BJ (cell line): Measurements from ENCODE around the gene ITGAX. TPM values are rescaled to one million over a fixed set of nuclear protein-coding genes. Genes with fewer than 3 reads are reported as not detected.

Source experiments
- CTCF ChIA-PET: fragments of 350-600 bp; formaldehyde crosslinking; extraction: SDS; loops from one replicate; lab custom pipeline; 2021; ENCODE audit warnings: antibody characterized with exemption, inconsistent platforms; lab: Yijun Ruan, JAX
- POLR2A ChIA-PET: fragments of 300-600 bp; sonication (Branson Sonifier 250); formaldehyde crosslinking; extraction: SDS; loops from one replicate; lab custom pipeline; 2021; ENCODE audit warnings: antibody characterized with exemption; lab: Charles Lee
- DNase-seq: peaks from one replicate; pipeline ENCODE4 v3.0.0-alpha.2; 2011; ENCODE audit warnings: low read depth
- H3K27me3 ChIP-seq: 2 replicates; pipeline ENCODE4 v1.6.0; 2011; ENCODE audit warnings: low read length; ENCODE audit not compliant: control insufficient read depth, insufficient read depth
- H3K36me3 ChIP-seq: 2 replicates; pipeline ENCODE4 v1.5.1; 2011; ENCODE audit warnings: low read length; ENCODE audit not compliant: control insufficient read depth, insufficient read depth
- H3K4me3 ChIP-seq: 2 replicates; pipeline ENCODE4 v1.5.1; 2011; ENCODE audit warnings: low read depth, mild to moderate bottlenecking, control low read depth, low read length
- CTCF ChIP-seq: IDR thresholded peaks from 2 replicates; pipeline ENCODE4 v1.5.1; 2011; ENCODE audit warnings: low read depth, mild to moderate bottlenecking, control low read depth, inconsistent platforms, low read length, moderate library complexity; ENCODE audit not compliant: insufficient read depth
- polyA plus RNA-seq: library from polyadenylated mRNA; depleted of rRNA; stranded (reverse); fragments of >200 nt; gene quantifications from 2 replicates; pipeline ENCODE4 v1.2.3, GENCODE V29; 2011

Gene ITGAX
- polyA plus RNA-seq, 1 experiment = not detected

- ChIA-PET CTCF (no interaction called here), POLR2A (no interaction called here)
- no peak for TF ChIP-seq CTCF
- DNase-seq = no peak
- no peaks in the 10 kb centered on the region for H3K36me3 ChIP-seq
- H3K27me3 ChIP-seq = peaks cover 17% of the 10 kb centered on the region
- H3K4me3 ChIP-seq = no peak overlapping the region
Observed at GRCh38 chr16:31331141-31331764, 23.7 kb upstream of the ITGAX start.

- H3K4me3 ChIP-seq = no peak overlapping the region
- ChIA-PET POLR2A (no interaction called here), CTCF (no interaction called here)
- peaks cover 17% of the 10 kb centered on the region for H3K27me3 ChIP-seq
- H3K36me3 ChIP-seq = no peaks in the 10 kb centered on the region
- no peak for TF ChIP-seq CTCF
- no peak for DNase-seq
Observed at GRCh38 chr16:31331807-31332301, 23.1 kb upstream of the ITGAX start.

- CTCF ChIA-PET = interaction anchor here (1.3 kb wide), 1 partner anchor 119 kb away, joined by 3 read pairs; the partner anchor contains the start of gene TRIM72
Observed at GRCh38 chr16:31332544-31332943, 22.4 kb upstream of the ITGAX start.

GRCh38 chr16:31333686-31334649 lies 21.0 kb upstream of the ITGAX start:
- Histone ChIP-seq H3K27me3 (peaks cover 17% of the 10 kb centered on the region), H3K4me3 (no peak overlapping the region), H3K36me3 (no peaks in the 10 kb centered on the region)
- ChIA-PET CTCF (interaction anchor here (0.6 to 1.5 kb wide), 3 partner anchors 120 to 380 kb away, joined by 3 read pairs; partner anchors contain the start of gene TRIM72), POLR2A (no interaction called here)
- DNase-seq = no peak
- TF ChIP-seq CTCF = peak; percentile 19; the same call in 1 of the 2 replicates

More at GRCh38 chr16:31332544-31332943, 22.4 kb upstream of the ITGAX start:
- Histone ChIP-seq H3K36me3 (no peaks in the 10 kb centered on the region), H3K4me3 (no peak overlapping the region), H3K27me3 (peaks cover 17% of the 10 kb centered on the region)
- POLR2A ChIA-PET = no interaction called here
- no peak for TF ChIP-seq CTCF
- DNase-seq = no peak

GRCh38 chr16:31334934-31335333 lies 20.0 kb upstream of the ITGAX start:
- no peak for TF ChIP-seq CTCF
- peaks cover 15% of the 10 kb centered on the region for H3K27me3 ChIP-seq
- POLR2A ChIA-PET = interaction anchor here (0.6 kb wide), 1 partner anchor 41 kb away, joined by 3 read pairs; no protein-coding TSS in a partner anchor

More at GRCh38 chr16:31334934-31335333, 20.0 kb upstream of the ITGAX start:
- CTCF ChIA-PET = no interaction called here
- DNase-seq = no peak
- Histone ChIP-seq H3K4me3 (no peak overlapping the region), H3K36me3 (no peaks in the 10 kb centered on the region)
